MM.1S (cell line): ENCODE results near the gene KRTAP5-3.

ENCODE experiments used
- EZH2 ChIP-seq: fragments of 300-600 bp; sonication (generic); optimal IDR thresholded peaks from 2 replicates; pipeline ENCODE3; 2017; ENCODE audit warnings: low read depth, mild to moderate bottlenecking, antibody characterized with exemption, low read length, mixed read lengths
- EZH2phosphoT487 ChIP-seq: fragments of 300-600 bp; sonication (generic); IDR thresholded peaks from 2 replicates; pipeline ENCODE4 v1.6.1; 2018; ENCODE audit warnings: antibody characterized with exemption, low read length
- TF ChIP-seq, protein P1 (sequence below): fragments of 300-600 bp; sonication (generic); IDR thresholded peaks from 2 replicates; pipeline ENCODE4 v1.5.1; 2016; ENCODE audit warnings: antibody characterized with exemption, low read length, mixed read lengths

DNA sequence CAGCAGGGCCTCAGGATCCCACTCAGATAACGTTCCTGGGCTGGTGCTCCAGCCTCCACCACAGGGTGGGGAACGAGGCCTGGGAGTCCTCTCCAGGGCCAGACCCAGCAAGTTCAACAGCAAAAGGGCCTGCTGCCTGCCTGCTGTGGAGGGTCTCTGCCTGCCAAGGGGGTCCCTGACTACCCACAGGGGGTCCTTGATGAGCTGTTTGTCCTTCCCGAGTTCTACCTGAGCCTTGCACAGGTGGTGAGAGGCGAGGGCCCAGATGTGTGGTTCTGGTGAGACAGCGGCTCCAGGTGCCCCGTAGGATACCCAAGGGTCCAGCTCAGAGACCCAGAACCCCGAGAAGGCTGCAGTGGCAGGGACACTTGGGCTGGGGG lies 40.6 kb downstream of the KRTAP5-3 start:
- TF ChIP-seq, protein P1, sequence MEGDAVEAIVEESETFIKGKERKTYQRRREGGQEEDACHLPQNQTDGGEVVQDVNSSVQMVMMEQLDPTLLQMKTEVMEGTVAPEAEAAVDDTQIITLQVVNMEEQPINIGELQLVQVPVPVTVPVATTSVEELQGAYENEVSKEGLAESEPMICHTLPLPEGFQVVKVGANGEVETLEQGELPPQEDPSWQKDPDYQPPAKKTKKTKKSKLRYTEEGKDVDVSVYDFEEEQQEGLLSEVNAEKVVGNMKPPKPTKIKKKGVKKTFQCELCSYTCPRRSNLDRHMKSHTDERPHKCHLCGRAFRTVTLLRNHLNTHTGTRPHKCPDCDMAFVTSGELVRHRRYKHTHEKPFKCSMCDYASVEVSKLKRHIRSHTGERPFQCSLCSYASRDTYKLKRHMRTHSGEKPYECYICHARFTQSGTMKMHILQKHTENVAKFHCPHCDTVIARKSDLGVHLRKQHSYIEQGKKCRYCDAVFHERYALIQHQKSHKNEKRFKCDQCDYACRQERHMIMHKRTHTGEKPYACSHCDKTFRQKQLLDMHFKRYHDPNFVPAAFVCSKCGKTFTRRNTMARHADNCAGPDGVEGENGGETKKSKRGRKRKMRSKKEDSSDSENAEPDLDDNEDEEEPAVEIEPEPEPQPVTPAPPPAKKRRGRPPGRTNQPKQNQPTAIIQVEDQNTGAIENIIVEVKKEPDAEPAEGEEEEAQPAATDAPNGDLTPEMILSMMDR = no peak
- TF ChIP-seq EZH2 = no peak
- no peak for TF ChIP-seq EZH2phosphoT487
